ENCODE results near the gene PRKN.

DNA sequence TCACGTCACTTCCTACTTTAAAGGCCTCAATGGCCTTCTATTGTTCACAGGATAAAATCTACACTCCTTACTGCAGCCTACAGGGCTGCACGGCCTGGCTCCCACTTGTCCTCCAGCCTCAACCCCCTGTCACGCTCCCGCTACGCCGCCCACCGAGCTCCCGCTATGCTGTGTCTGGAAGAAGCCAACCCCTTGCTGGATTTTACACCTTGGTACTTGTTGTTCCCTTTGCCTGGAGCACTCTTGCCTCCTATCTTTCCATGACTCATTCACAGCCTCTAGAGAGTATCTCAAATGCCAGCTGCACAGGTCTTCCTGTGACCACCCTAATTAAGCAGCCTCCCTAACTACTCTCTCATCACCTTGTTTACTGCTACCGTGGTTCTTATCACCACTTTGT, 259.9 kb downstream of the PRKN start:
- TF ChIP-seq, protein P1, sequence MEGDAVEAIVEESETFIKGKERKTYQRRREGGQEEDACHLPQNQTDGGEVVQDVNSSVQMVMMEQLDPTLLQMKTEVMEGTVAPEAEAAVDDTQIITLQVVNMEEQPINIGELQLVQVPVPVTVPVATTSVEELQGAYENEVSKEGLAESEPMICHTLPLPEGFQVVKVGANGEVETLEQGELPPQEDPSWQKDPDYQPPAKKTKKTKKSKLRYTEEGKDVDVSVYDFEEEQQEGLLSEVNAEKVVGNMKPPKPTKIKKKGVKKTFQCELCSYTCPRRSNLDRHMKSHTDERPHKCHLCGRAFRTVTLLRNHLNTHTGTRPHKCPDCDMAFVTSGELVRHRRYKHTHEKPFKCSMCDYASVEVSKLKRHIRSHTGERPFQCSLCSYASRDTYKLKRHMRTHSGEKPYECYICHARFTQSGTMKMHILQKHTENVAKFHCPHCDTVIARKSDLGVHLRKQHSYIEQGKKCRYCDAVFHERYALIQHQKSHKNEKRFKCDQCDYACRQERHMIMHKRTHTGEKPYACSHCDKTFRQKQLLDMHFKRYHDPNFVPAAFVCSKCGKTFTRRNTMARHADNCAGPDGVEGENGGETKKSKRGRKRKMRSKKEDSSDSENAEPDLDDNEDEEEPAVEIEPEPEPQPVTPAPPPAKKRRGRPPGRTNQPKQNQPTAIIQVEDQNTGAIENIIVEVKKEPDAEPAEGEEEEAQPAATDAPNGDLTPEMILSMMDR (IDR thresholded peaks at IDR 0.05; ENCODE audit: poor library complexity), result no peak
- TF ChIP-seq EZH2 (IDR thresholded peaks at IDR 0.05; ENCODE audit: borderline replicate concordance), result no peak
- no peak for TF ChIP-seq EZH2phosphoT487 (IDR thresholded peaks at IDR 0.05; ENCODE audit: low read depth, severe bottlenecking, unreplicated experiment)
